PC-3 (cell line): Measurements from ENCODE around the gene HTR3D. TPM values are rescaled to one million over a fixed set of nuclear protein-coding genes. Genes with fewer than 3 reads are reported as not detected.
A peak's percentile ranks its signal among the peaks of the same experiment; 100 is the strongest.

Experiments used
- ATAC-seq: fragments of 200-7000 bp; cut with Tn5 transposase; 2 replicates; pipeline ENCODE4 v1.9.1; 2020; ENCODE audit warnings: mild to moderate bottlenecking, moderate library complexity
- BruUV-seq: library from RNA; stranded (reverse); fragments of 400-500 nt; replicated peaks from 2 replicates; lab custom pipeline; 2021; lab: Mats Ljungman, UMichigan
- CTCF ChIA-PET: fragments of 300-600 bp; sonication (Branson Sonifier 250); formaldehyde crosslinking; loops from one replicate; lab custom pipeline; 2022; ENCODE audit warnings: antibody characterized with exemption; lab: Charles Lee
- POLR2A ChIA-PET: fragments of 300-600 bp; sonication (Branson Sonifier 250); formaldehyde crosslinking; loops from one replicate; lab custom pipeline; 2022; ENCODE audit warnings: antibody characterized with exemption; ENCODE audit not compliant: unreplicated experiment; lab: Charles Lee
- DNase-seq: peaks from one replicate; pipeline ENCODE4 v3.0.0-alpha.2; 2015
- H2AFZ ChIP-seq: fragments of 300-600 bp; sonication (generic); 2 replicates; pipeline ENCODE4 v1.6.0; 2016; ENCODE audit warnings: antibody characterized with exemption, low read length
- H3F3A ChIP-seq: fragments of 300-600 bp; sonication (generic); one replicate; pipeline ENCODE4 v1.6.0; 2017; ENCODE audit warnings: antibody characterized with exemption, low read length, control low read depth, mild to moderate bottlenecking; ENCODE audit not compliant: unreplicated experiment
- H3K27ac ChIP-seq: fragments of 300-600 bp; sonication (generic); 2 replicates; pipeline ENCODE4 v1.5.1; 2016; ENCODE audit warnings: mild to moderate bottlenecking, low read length
- H3K27me3 ChIP-seq: fragments of 300-600 bp; sonication (generic); 2 replicates; pipeline ENCODE4 v1.6.1; 2016; ENCODE audit warnings: low read length, mixed read lengths
- H3K36me3 ChIP-seq: fragments of 300-600 bp; sonication (generic); 2 replicates; pipeline ENCODE4 v1.6.1; 2016; ENCODE audit warnings: low read depth, mixed run types, low read length, mixed read lengths
- H3K4me1 ChIP-seq: fragments of 300-600 bp; sonication (generic); 2 replicates; pipeline ENCODE4 v1.5.1; 2016; ENCODE audit warnings: low read length; ENCODE audit not compliant: insufficient read depth
- H3K4me2 ChIP-seq: fragments of 300-600 bp; sonication (generic); 2 replicates; pipeline ENCODE4 v1.6.0; 2016; ENCODE audit warnings: low read length
- H3K4me3 ChIP-seq: fragments of 300-600 bp; sonication (generic); 2 replicates; pipeline ENCODE4 v1.5.1; 2016; ENCODE audit warnings: mild to moderate bottlenecking, low read length, mixed read lengths
- H3K79me2 ChIP-seq: fragments of 300-600 bp; sonication (generic); 2 replicates; pipeline ENCODE4 v1.6.1; 2017; ENCODE audit warnings: low read length, mixed read lengths
- H3K9ac ChIP-seq: fragments of 300-600 bp; sonication (generic); 2 replicates; pipeline ENCODE4 v1.6.0; 2016; ENCODE audit warnings: mild to moderate bottlenecking, low read length
- H3K9me2 ChIP-seq: fragments of 300-600 bp; sonication (generic); replicated peaks from 2 replicates; pipeline ENCODE4 v1.6.1; 2016; ENCODE audit warnings: mixed run types, low read length, mixed read lengths
- H3K9me3 ChIP-seq: fragments of 300-600 bp; sonication (generic); 2 replicates; pipeline ENCODE4 v1.6.1; 2016; ENCODE audit warnings: low read length, mixed read lengths
- H4K20me1 ChIP-seq: fragments of 300-600 bp; sonication (generic); 2 replicates; pipeline ENCODE4 v1.6.1; 2016; ENCODE audit warnings: low read length, mixed read lengths
- CTCF ChIP-seq: fragments of 300-600 bp; sonication (generic); conservative IDR thresholded peaks from 2 replicates; pipeline ENCODE4 v1.5.1; 2017; ENCODE audit warnings: antibody characterized with exemption, low read depth, mild to moderate bottlenecking, low read length
- EZH2 ChIP-seq: fragments of 300-600 bp; sonication (generic); IDR thresholded peaks from one replicate; pipeline ENCODE4 v1.6.1; 2017; ENCODE audit warnings: antibody characterized with exemption, mild to moderate bottlenecking, low read length; ENCODE audit not compliant: unreplicated experiment
- EZH2phosphoT487 ChIP-seq: fragments of 300-600 bp; sonication (generic); IDR thresholded peaks from 2 replicates; pipeline ENCODE4 v1.6.1; 2018; ENCODE audit warnings: mild to moderate bottlenecking, antibody characterized with exemption, low read length, borderline replicate concordance
- intact Hi-C: fragments of 100-400 bp; cut with micrococcal nuclease; formaldehyde crosslinking; loops from 2 replicates; pipeline ENCODE4 v1.9.0; 2023
- total RNA-seq: library from RNA; depleted of rRNA; stranded (reverse); fragments of >200 nt; gene quantifications from 2 replicates; pipeline ENCODE4 v1.2.3, GENCODE V29; 2014

HTR3D gene
- total RNA-seq, 1 experiment from 2014 or later, result not detected

- no peak overlapping the region for H3K4me3 ChIP-seq
- H3K36me3 ChIP-seq, result peaks cover 24% of the 10 kb centered on the region; the same call in 1 of the 2 replicates
- no peak overlapping the region for H3K4me2 ChIP-seq
- no peak overlapping the region for H3K9ac ChIP-seq
- H3K9me3 ChIP-seq, result no peaks in the 10 kb centered on the region
- no peak for ATAC-seq
- intact Hi-C loops, result no loop called here
- no peak for DNase-seq
- H2AFZ ChIP-seq, result no peak overlapping the region
- ChIA-PET POLR2A (no interaction called here), CTCF (interaction anchor here (0.7 kb wide), 1 partner anchor 186 kb away, joined by 3 read pairs; no protein-coding TSS in a partner anchor)
- peaks cover 55% of the 10 kb centered on the region for H3K79me2 ChIP-seq
- TF ChIP-seq EZH2 (no peak), CTCF (no peak), EZH2phosphoT487 (no peak)
- H3F3A ChIP-seq, result no peaks in the 10 kb centered on the region
- H3K4me1 ChIP-seq, result peaks cover 35% of the 10 kb centered on the region
- no peaks in the 10 kb centered on the region for H4K20me1 ChIP-seq
- no peaks in the 10 kb centered on the region for H3K9me2 ChIP-seq
- no TSS peak for BruUV-seq
- H3K27ac ChIP-seq, result no peak overlapping the region
- no peaks in the 10 kb centered on the region for H3K27me3 ChIP-seq
Measured at GRCh38 chr3:184001761-184002160, 29.8 kb upstream of the HTR3D start.

GRCh38 chr3:184002469-184002868, 29.1 kb upstream of the HTR3D start:
- H3K4me2 ChIP-seq, result no peak overlapping the region
- peaks cover 59% of the 10 kb centered on the region for H3K79me2 ChIP-seq
- no peak overlapping the region for H3K9ac ChIP-seq
- no peak for TF ChIP-seq CTCF
- no peak for TF ChIP-seq EZH2
- TF ChIP-seq EZH2phosphoT487, result no peak
- DNase-seq (no peak), ATAC-seq (no peak)
- intact Hi-C loops, result no loop called here
- H3K27ac ChIP-seq, result no peak overlapping the region
- no peaks in the 10 kb centered on the region for H4K20me1 ChIP-seq
- H2AFZ ChIP-seq, result no peak overlapping the region
- no peaks in the 10 kb centered on the region for H3K9me3 ChIP-seq
- H3K36me3 ChIP-seq, result peaks cover 24% of the 10 kb centered on the region; the same call in 1 of the 2 replicates
- no peaks in the 10 kb centered on the region for H3K27me3 ChIP-seq
- H3K4me3 ChIP-seq, result no peak overlapping the region
- POLR2A ChIA-PET, result no interaction called here
- no peaks in the 10 kb centered on the region for H3K9me2 ChIP-seq
- no peaks in the 10 kb centered on the region for H3F3A ChIP-seq
- BruUV-seq, result no TSS peak
- peaks cover 42% of the 10 kb centered on the region for H3K4me1 ChIP-seq
- CTCF ChIA-PET, result interaction anchor here (0.7 kb wide), 1 partner anchor 187 kb away, joined by 3 read pairs; no protein-coding TSS in a partner anchor

DNA sequence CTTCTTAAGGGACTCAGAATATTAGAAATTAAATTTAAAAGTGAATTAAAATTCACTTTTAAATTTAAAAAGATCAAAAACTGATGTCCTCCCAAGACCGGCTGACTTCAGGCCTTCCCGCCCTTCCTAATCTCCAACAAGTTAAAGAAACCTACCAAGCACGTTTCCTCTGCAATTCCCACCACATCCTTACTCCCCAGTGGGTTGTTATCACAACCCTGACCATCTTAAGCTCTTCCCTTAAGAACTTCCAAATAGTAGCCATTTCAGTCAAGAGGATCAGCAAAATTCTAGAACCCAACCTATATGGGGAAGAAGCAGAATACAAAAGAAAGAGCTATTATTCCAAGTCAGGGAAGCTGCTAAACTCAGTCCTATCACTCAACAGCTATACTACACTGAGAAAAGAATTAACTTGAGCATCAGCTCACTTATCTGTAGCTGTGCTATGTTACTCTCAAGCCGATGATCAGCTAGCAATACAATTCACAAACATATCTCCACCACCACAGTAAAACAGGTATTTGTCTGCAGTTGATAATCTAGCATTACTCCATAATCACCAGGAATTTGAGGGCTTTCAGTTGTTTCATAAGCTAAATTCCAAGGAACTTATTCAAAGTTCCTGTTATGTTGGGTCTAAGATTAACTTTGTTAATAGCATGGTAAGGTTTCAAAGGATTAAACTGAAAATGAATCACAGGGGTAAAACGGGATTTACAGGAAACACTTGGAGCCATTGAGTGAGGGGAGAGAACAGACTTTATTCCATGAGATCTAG, 28.2 kb upstream of the HTR3D start:
- intact Hi-C loops, result no loop called here
- Histone ChIP-seq H3K4me3 (no peak overlapping the region), H3K79me2 (peaks cover 59% of the 10 kb centered on the region), H3K9me3 (no peaks in the 10 kb centered on the region), H3K36me3 (peaks cover 23% of the 10 kb centered on the region; the same call in 1 of the 2 replicates), H3K9ac (no peak overlapping the region), H3K27me3 (no peaks in the 10 kb centered on the region), H2AFZ (no peak overlapping the region), H4K20me1 (no peaks in the 10 kb centered on the region), H3K27ac (peak overlapping the region; percentile 12), H3F3A (no peaks in the 10 kb centered on the region), H3K4me2 (peak overlapping the region; percentile 48), H3K4me1 (peaks cover 48% of the 10 kb centered on the region), H3K9me2 (no peaks in the 10 kb centered on the region)
- no peak for ATAC-seq
- ChIA-PET CTCF (interaction anchor here (0.6 kb wide), 1 partner anchor 211 kb away, joined by 4 read pairs; no protein-coding TSS in a partner anchor), POLR2A (interaction anchor here (0.7 kb wide), 1 partner anchor 49 kb away, joined by 3 read pairs; no protein-coding TSS in a partner anchor)
- DNase-seq, result peak; percentile 75
- BruUV-seq, result no TSS peak
- TF ChIP-seq EZH2 (no peak), EZH2phosphoT487 (no peak), CTCF (no peak)
